ENCODE results near the gene ADIPOR1.

DNA sequence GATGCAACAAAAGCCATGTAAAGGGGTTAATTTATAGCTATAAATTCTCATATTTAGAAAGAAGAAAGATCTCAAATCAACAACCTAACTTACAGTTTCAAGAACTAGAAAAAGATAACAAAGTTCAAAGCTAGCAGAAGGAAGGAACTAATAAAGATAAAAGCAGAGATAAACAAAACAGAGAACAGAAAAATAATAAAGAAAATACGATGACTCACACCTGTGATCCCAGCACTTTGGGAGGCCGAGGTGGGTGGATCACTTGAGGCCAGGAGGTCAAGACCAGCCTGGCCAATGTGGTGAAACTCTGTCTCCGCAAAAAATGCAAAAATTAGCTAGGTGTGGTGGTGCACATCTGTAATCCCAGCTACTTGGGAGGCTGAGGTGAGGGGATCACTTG, 36.6 kb upstream of the ADIPOR1 start:
- TF ChIP-seq POLR2AphosphoS5 (IDR thresholded peaks at IDR 0.05; ENCODE audit: low read depth, low read length) (no peak), TAF1 (IDR thresholded peaks at IDR 0.05; ENCODE audit: borderline replicate concordance, insufficient read depth, low read length) (no peak), FOXP2 (optimal IDR thresholded peaks at IDR 0.05; ENCODE audit: borderline replicate concordance, extremely low read depth, extremely low read length, insufficient read depth) (no peak), SIN3A (IDR thresholded peaks at IDR 0.05; ENCODE audit: borderline replicate concordance, insufficient read depth, low read length) (no peak)

All from PFSK-1 (cell line).